GM18508 (cell line): Measurements from ENCODE around the gene AIF1.

Source experiments
- ATAC-seq: cut with Tn5 transposase; IDR thresholded peaks from one replicate; pipeline ENCODE4 v1.9.1; 2021; ENCODE audit warnings: moderate number of reproducible peaks; ENCODE audit not compliant: insufficient read depth, unreplicated experiment

The AIF1 gene

GRCh38 chr6:31614684-31615578 lies at the start of gene AIF1:
AIF1 (plus strand) TSS chr6:31615234; CDS start chr6:31615330, 96 bp downstream.
- ATAC-seq = no peak

GRCh38 chr6:31567531-31568370 lies 47.3 kb upstream of the AIF1 start:
- no peak for ATAC-seq

- peak; percentile 52 for ATAC-seq
These were observed 46.5 kb upstream of the AIF1 start for GRCh38 chr6:31568537-31568961.

GRCh38 chr6:31569861-31570536 lies 45.0 kb upstream of the AIF1 start:
- no peak for ATAC-seq

GRCh38 chr6:31572041-31572911 lies 42.8 kb upstream of the AIF1 start, which contains the start of gene LTA:
LTA (plus strand) TSS chr6:31572289; CDS start chr6:31572743, 454 bp downstream.
- no peak for ATAC-seq

GRCh38 chr6:31573239-31574105 lies 41.6 kb upstream of the AIF1 start:
- no peak for ATAC-seq

- no peak for ATAC-seq
These were observed 40.6 kb upstream of the AIF1 start for GRCh38 chr6:31574106-31575061.

- ATAC-seq = no peak
These were observed 39.6 kb upstream of the AIF1 start, which contains the start of gene TNF for GRCh38 chr6:31575335-31575901. TNF (plus strand) TSS chr6:31575565; CDS start chr6:31575742, 177 bp downstream.

GRCh38 chr6:31575952-31576685 lies 38.9 kb upstream of the AIF1 start:
- no peak for ATAC-seq

GRCh38 chr6:31576897-31577578 lies 38.0 kb upstream of the AIF1 start:
- no peak for ATAC-seq

GRCh38 chr6:31577579-31577966 lies 37.5 kb upstream of the AIF1 start:
- no peak for ATAC-seq

- ATAC-seq = no peak
These were observed 36.6 kb upstream of the AIF1 start for GRCh38 chr6:31578184-31579118.

GRCh38 chr6:31579119-31579505 lies 35.9 kb upstream of the AIF1 start:
- no peak for ATAC-seq

- no peak for ATAC-seq
These were observed 35.2 kb upstream of the AIF1 start for GRCh38 chr6:31579546-31580437.
